SK-N-SH (cell line): ENCODE results near the gene DEPDC5. TPM values are rescaled to one million over a fixed set of nuclear protein-coding genes. Genes with fewer than 3 reads are reported as not detected.

Experiments
- CTCF ChIA-PET: fragments of 300-600, 350-600 bp; formaldehyde crosslinking; extraction: SDS; loops from one replicate; lab custom pipeline; 2021; lab: Yijun Ruan, JAX
- POLR2A ChIA-PET: fragments of 350-600 bp; sonication (Branson Sonifier 250); formaldehyde crosslinking; extraction: SDS; loops from one replicate; lab custom pipeline; 2020; ENCODE audit warnings: antibody characterized with exemption, inconsistent platforms; lab: Yijun Ruan, JAX
- DNase-seq: peaks from one replicate; pipeline ENCODE4 v3.0.0; 2012
- H2AFZ ChIP-seq: fragments of 200-600 bp; sonication (generic); 2 replicates; pipeline ENCODE4 v1.8.1; 2016; ENCODE audit warnings: antibody characterized with exemption, mild to moderate bottlenecking, low read depth
- H3F3A ChIP-seq: fragments of 200-600 bp; sonication (generic); replicated peaks from 2 replicates; pipeline ENCODE3; 2016; ENCODE audit warnings: antibody characterized with exemption, mild to moderate bottlenecking; ENCODE audit not compliant: insufficient read depth
- H3K27ac ChIP-seq, 2 experiments: fragments of 200-500 bp in 1 of 2; fragments of 200-600 bp in 1 of 2; sonication (Bioruptor generic) in 1 of 2; sonication (generic), shearing (Covaris generic) in 1 of 2; 2 replicates each; pipeline versions ENCODE4 v1.5.1 to v1.6.1; 2014 to 2016; ENCODE audit warnings: low read depth in 2 of 2, inconsistent platforms in 1 of 2, low read length in 1 of 2, mild to moderate bottlenecking in 1 of 2, mixed read lengths in 1 of 2
- H3K27me3 ChIP-seq: fragments of 200-600 bp; sonication (generic), shearing (Covaris generic); 2 replicates; pipeline ENCODE4 v1.6.1; 2016; ENCODE audit warnings: mixed run types; ENCODE audit not compliant: insufficient read depth
- H3K36me3 ChIP-seq, 2 experiments: fragments of 200-500 bp in 1 of 2; fragments of 200-600 bp in 1 of 2; sonication (Bioruptor generic) in 1 of 2; sonication (generic) in 1 of 2; replicated peaks in 1 of 2; 2 replicates each; pipeline versions ENCODE3 to v1.5.1; 2014 to 2016; ENCODE audit warnings: low read length in 1 of 2, mild to moderate bottlenecking in 1 of 2; ENCODE audit not compliant: insufficient read depth in 2 of 2, control insufficient read depth in 1 of 2
- H3K4me1 ChIP-seq, 2 experiments: fragments of 200-500 bp in 1 of 2; fragments of 200-600 bp in 1 of 2; sonication (Bioruptor generic) in 1 of 2; sonication (generic), shearing (Covaris generic) in 1 of 2; 2 replicates each; pipeline versions ENCODE4 v1.5.1 to v1.6.1; 2014 to 2016; ENCODE audit warnings: low read depth in 1 of 2, low read length in 1 of 2, mixed run types in 1 of 2; ENCODE audit not compliant: insufficient read depth in 2 of 2, control insufficient read depth in 1 of 2
- H3K4me2 ChIP-seq: fragments of 200-600 bp; sonication (generic), shearing (Covaris generic); 2 replicates; pipeline ENCODE4 v1.6.1; 2017; ENCODE audit warnings: mixed run types
- H3K4me3 ChIP-seq, 2 experiments: fragments of 200-500 bp in 1 of 2; fragments of 200-600 bp in 1 of 2; sonication (Bioruptor generic) in 1 of 2; sonication (generic), shearing (Covaris generic) in 1 of 2; 2 replicates each; pipeline versions ENCODE4 v1.5.1 to v1.8.1; 2014 to 2016; ENCODE audit warnings: low read depth in 2 of 2, inconsistent platforms in 1 of 2, low read length in 1 of 2, mild to moderate bottlenecking in 1 of 2, mixed read lengths in 1 of 2, moderate library complexity in 1 of 2
- H3K79me2 ChIP-seq: fragments of 200-600 bp; sonication (generic); 2 replicates; pipeline ENCODE4 v1.8.1; 2017; ENCODE audit warnings: mild to moderate bottlenecking; ENCODE audit not compliant: insufficient read depth
- H3K9ac ChIP-seq: fragments of 200-600 bp; sonication (generic); 2 replicates; pipeline ENCODE4 v1.6.1; 2017; ENCODE audit warnings: mixed run types
- H3K9me2 ChIP-seq: fragments of 200-600 bp; sonication (generic); 2 replicates; pipeline ENCODE4 v1.6.1; 2017; ENCODE audit warnings: mixed run types
- H3K9me3 ChIP-seq: fragments of 200-600 bp; sonication (generic); 2 replicates; pipeline ENCODE4 v1.6.1; 2017; ENCODE audit warnings: mixed run types, mild to moderate bottlenecking, moderate library complexity
- H4K20me1 ChIP-seq: fragments of 200-600 bp; sonication (generic); 2 replicates; pipeline ENCODE4 v1.6.1; 2017; ENCODE audit warnings: mild to moderate bottlenecking, mixed run types; ENCODE audit not compliant: insufficient read depth
- CHD2 ChIP-seq: fragments of 150-350 bp; IDR thresholded peaks from 2 replicates; pipeline ENCODE4 v1.6.1; 2018; ENCODE audit warnings: low read length; ENCODE audit not compliant: partially characterized antibody
- EP300 ChIP-seq, 2 experiments: IDR thresholded peaks; 2 replicates each; pipeline versions ENCODE4 v1.4.0 to v1.6.1; 2012; ENCODE audit warnings: borderline replicate concordance in 1 of 2, low read depth in 1 of 2, low read length in 1 of 2
- JUND ChIP-seq: IDR thresholded peaks from 2 replicates; pipeline ENCODE4 v1.4.0; 2012
- RAD21 ChIP-seq: IDR thresholded peaks from 2 replicates; pipeline ENCODE4 v1.6.1; 2012; ENCODE audit warnings: mild to moderate bottlenecking, low read length
- RCOR1 ChIP-seq: fragments of 150-350 bp; IDR thresholded peaks from 2 replicates; pipeline ENCODE4 v1.6.1; 2017; ENCODE audit warnings: antibody characterized with exemption, low read length
- TCF12 ChIP-seq: IDR thresholded peaks from 2 replicates; pipeline ENCODE4 v1.4.0; 2012
- TEAD4 ChIP-seq: IDR thresholded peaks from 2 replicates; pipeline ENCODE4 v1.4.0; 2012; ENCODE audit warnings: mild to moderate bottlenecking, borderline replicate concordance; ENCODE audit not compliant: insufficient read depth
- WGBS: methylation state at CpG from one replicate; pipeline ENCODE4 v1.1.6; 2017; ENCODE audit warnings: low lambda C conversion rate; 5-methylcytosine and 5-hydroxymethylcytosine counted together
- polyA plus RNA-seq, 3 experiments: library from polyadenylated mRNA; depleted of rRNA; stranded (reverse); fragments of >200 nt; gene quantifications; 2 replicates each; pipeline ENCODE4 v1.2.3, GENCODE V29; 2012
- TF ChIP-seq, protein P1 (sequence below): IDR thresholded peaks from 2 replicates; pipeline ENCODE4; 2012
- TF ChIP-seq, protein P2 (sequence below): fragments of 200-600 bp; sonication (generic); IDR thresholded peaks from 2 replicates; pipeline ENCODE4 v1.6.1; 2017; ENCODE audit warnings: antibody characterized with exemption, mild to moderate bottlenecking, moderate library complexity
- TF ChIP-seq, protein P3 (sequence below): IDR thresholded peaks from 2 replicates; pipeline ENCODE4 v1.4.0; 2012; ENCODE audit warnings: low read depth, borderline replicate concordance
- TF ChIP-seq, protein P4 (sequence below): fragments of 150-350 bp; IDR thresholded peaks from 2 replicates; pipeline ENCODE4 v1.6.1; 2017; ENCODE audit warnings: antibody characterized with exemption, low read length, low read depth, borderline replicate concordance

DEPDC5 gene
- polyA plus RNA-seq, 1 of the 3 experiments (the other 2 are of a cell fraction) = 7.8 TPM

DNA sequence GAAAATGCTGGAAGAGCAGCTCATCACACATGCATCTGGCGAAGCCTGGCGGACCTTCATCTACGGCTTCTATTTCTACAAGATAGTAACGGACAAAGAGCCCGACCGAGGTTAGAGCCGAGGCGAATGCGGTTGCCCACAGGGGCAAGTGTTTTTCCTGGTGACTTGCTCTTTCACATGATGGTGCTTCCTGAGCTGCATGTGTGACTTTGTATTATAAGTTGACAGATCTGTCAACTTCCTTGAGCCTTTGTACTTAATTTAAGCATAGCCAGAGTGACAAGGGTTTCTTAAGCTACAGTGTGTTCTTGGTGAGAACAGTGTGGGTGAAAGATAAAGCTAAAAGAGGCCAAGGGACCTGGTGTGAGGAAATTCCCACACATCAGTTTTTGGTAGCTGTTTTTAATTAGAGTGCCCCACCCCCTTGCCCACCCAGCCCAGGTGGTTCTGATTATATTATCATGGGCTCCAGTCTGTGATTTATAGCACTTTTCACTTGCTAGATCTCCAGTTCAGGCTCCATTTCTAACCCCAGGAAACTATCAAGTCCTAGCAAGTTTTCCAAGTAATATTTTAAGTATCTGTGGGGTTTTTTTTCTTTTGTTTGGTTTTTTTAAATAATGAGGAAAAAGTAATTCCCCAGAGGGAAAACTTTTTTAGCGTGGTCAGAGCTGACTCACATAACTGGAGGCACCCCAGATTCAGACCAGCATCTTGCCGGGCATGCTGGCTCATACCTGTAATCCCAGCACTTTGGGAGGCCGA is 122.5 kb downstream of the DEPDC5 start:
- peaks cover 0 to 6% of the 10 kb centered on the region in 2 experiments; a peak in 2 of 4 replicates for H3K4me1 ChIP-seq
- H3K36me3 ChIP-seq = peaks cover 16 to 19% of the 10 kb centered on the region in 2 experiments
- peak; percentile 68 for DNase-seq
- CTCF ChIA-PET = interaction anchor here (0.8 to 2.2 kb wide), 2 partner anchors 94 to 211 kb away, joined by 3 to 15 read pairs; no protein-coding TSS in a partner anchor
- no peak overlapping the region for H2AFZ ChIP-seq
- no peaks in the 10 kb centered on the region for H4K20me1 ChIP-seq
- WGBS = 79% methylated on average over 12 of the region's 12 CpGs
- no peaks in the 10 kb centered on the region for H3K9me3 ChIP-seq
- no peak for TF ChIP-seq TEAD4
- no peak for TF ChIP-seq CHD2
- TF ChIP-seq, protein P1, sequence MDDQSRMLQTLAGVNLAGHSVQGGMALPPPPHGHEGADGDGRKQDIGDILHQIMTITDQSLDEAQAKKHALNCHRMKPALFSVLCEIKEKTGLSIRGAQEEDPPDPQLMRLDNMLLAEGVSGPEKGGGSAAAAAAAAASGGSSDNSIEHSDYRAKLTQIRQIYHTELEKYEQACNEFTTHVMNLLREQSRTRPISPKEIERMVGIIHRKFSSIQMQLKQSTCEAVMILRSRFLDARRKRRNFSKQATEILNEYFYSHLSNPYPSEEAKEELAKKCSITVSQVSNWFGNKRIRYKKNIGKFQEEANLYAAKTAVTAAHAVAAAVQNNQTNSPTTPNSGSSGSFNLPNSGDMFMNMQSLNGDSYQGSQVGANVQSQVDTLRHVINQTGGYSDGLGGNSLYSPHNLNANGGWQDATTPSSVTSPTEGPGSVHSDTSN = 0 out of 2 replicates have a peak, but pooled peaks have one; percentile 36
- TF ChIP-seq, protein P2, sequence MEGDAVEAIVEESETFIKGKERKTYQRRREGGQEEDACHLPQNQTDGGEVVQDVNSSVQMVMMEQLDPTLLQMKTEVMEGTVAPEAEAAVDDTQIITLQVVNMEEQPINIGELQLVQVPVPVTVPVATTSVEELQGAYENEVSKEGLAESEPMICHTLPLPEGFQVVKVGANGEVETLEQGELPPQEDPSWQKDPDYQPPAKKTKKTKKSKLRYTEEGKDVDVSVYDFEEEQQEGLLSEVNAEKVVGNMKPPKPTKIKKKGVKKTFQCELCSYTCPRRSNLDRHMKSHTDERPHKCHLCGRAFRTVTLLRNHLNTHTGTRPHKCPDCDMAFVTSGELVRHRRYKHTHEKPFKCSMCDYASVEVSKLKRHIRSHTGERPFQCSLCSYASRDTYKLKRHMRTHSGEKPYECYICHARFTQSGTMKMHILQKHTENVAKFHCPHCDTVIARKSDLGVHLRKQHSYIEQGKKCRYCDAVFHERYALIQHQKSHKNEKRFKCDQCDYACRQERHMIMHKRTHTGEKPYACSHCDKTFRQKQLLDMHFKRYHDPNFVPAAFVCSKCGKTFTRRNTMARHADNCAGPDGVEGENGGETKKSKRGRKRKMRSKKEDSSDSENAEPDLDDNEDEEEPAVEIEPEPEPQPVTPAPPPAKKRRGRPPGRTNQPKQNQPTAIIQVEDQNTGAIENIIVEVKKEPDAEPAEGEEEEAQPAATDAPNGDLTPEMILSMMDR = no peak
- TF ChIP-seq RAD21 = no peak
- TF ChIP-seq EP300 (IDR thresholded peaks at IDR 0.05; ENCODE audit: borderline replicate concordance in 1 of 2, low read depth in 1 of 2, low read length in 1 of 2) = 0 out of 4 replicates have a peak, but pooled peaks have one; percentile 12 to 29
- peak; percentile 78 for TF ChIP-seq RCOR1
- no peak for TF ChIP-seq JUND
- TF ChIP-seq, protein P3, sequence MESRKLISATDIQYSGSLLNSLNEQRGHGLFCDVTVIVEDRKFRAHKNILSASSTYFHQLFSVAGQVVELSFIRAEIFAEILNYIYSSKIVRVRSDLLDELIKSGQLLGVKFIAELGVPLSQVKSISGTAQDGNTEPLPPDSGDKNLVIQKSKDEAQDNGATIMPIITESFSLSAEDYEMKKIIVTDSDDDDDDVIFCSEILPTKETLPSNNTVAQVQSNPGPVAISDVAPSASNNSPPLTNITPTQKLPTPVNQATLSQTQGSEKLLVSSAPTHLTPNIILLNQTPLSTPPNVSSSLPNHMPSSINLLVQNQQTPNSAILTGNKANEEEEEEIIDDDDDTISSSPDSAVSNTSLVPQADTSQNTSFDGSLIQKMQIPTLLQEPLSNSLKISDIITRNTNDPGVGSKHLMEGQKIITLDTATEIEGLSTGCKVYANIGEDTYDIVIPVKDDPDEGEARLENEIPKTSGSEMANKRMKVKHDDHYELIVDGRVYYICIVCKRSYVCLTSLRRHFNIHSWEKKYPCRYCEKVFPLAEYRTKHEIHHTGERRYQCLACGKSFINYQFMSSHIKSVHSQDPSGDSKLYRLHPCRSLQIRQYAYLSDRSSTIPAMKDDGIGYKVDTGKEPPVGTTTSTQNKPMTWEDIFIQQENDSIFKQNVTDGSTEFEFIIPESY = no peak
- TF ChIP-seq, protein P4, sequence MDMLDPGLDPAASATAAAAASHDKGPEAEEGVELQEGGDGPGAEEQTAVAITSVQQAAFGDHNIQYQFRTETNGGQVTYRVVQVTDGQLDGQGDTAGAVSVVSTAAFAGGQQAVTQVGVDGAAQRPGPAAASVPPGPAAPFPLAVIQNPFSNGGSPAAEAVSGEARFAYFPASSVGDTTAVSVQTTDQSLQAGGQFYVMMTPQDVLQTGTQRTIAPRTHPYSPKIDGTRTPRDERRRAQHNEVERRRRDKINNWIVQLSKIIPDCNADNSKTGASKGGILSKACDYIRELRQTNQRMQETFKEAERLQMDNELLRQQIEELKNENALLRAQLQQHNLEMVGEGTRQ = no peak
- peak; percentile 87 for TF ChIP-seq TCF12
- H3K9me2 ChIP-seq = no peaks in the 10 kb centered on the region
- H3K9ac ChIP-seq = no peak overlapping the region
- no peak overlapping the region for H3K4me3 ChIP-seq
- peak overlapping the region; percentile 24; the same call in 1 of the 2 replicates for H3K4me2 ChIP-seq
- no peaks in the 10 kb centered on the region for H3F3A ChIP-seq
- H3K27ac ChIP-seq = peak overlapping the region; percentile 31 to 59; a peak in 3 of 4 replicates
- no peaks in the 10 kb centered on the region for H3K79me2 ChIP-seq
- H3K27me3 ChIP-seq = no peaks in the 10 kb centered on the region
- POLR2A ChIA-PET = interaction anchor here (0.7 kb wide), 1 partner anchor 917 kb away, joined by 3 read pairs; no protein-coding TSS in a partner anchor
